Measurements from ENCODE around the gene SAMD9L. TPM values are rescaled to one million over a fixed set of nuclear protein-coding genes. Genes with fewer than 3 reads are reported as not detected.
A peak's percentile ranks its signal among the peaks of the same experiment; 100 is the strongest.

Gene SAMD9L
- total and polyA plus RNA-seq, 8 donors, result 1.7 to 30.9 (median 4.6) TPM

GRCh38 chr7:93185303-93186027 lies 37.3 kb upstream of the SAMD9L start:
- no peak for DNase-seq
- Histone ChIP-seq H3K9me3 (no peaks in the 10 kb centered on the region), H3K36me3 (no peaks in the 10 kb centered on the region), H3K27me3 (no peaks in the 10 kb centered on the region), H3K27ac (no peak overlapping the region), H3K4me1 (peaks cover 0 to 8% (median 2%) of the 10 kb centered on the region in 4 donors), H3K4me3 (no peak overlapping the region)
- TF ChIP-seq POLR2A (IDR thresholded peaks at IDR 0.05) (no peak), POLR2AphosphoS5 (IDR thresholded peaks at IDR 0.05) (no peak), EP300 (IDR thresholded peaks at IDR 0.05) (no peak), CTCF (IDR thresholded peaks at IDR 0.05) (no peak)
- intact Hi-C loops (cut with DNase I; ENCODE audit: low total_unique reads), result no loop called here
- 49 to 69% (median 57%) methylated on average over 1 of the region's 1 CpG for WGBS, 5 donors

GRCh38 chr7:93179173-93179572 lies 31.0 kb upstream of the SAMD9L start:
- intact Hi-C loops (cut with DNase I; ENCODE audit: low total_unique reads), result no loop called here
- TF ChIP-seq POLR2A (IDR thresholded peaks at IDR 0.05) (no peak), CTCF (IDR thresholded peaks at IDR 0.05) (no peak), EP300 (IDR thresholded peaks at IDR 0.05) (no peak), POLR2AphosphoS5 (IDR thresholded peaks at IDR 0.05) (no peak)
- H3K27ac ChIP-seq, result no peak overlapping the region
- H3K36me3 ChIP-seq, result no peaks in the 10 kb centered on the region
- no peaks in the 10 kb centered on the region for H3K4me1 ChIP-seq
- H3K27me3 ChIP-seq, result no peaks in the 10 kb centered on the region
- no peak overlapping the region for H3K4me3 ChIP-seq
- DNase-seq, result no peak
- no peaks in the 10 kb centered on the region for H3K9me3 ChIP-seq

- Histone ChIP-seq H3K4me1 (no peaks in the 10 kb centered on the region), H3K27ac (no peak overlapping the region), H3K9me3 (no peaks in the 10 kb centered on the region), H3K27me3 (no peaks in the 10 kb centered on the region), H3K4me3 (no peak overlapping the region), H3K36me3 (no peaks in the 10 kb centered on the region)
- TF ChIP-seq EP300 (IDR thresholded peaks at IDR 0.05), result no peak
- DNase-seq, result peak in 1 of 2 donors; percentile 28
- WGBS, 5 donors, result 9 to 21% (median 13%) methylated on average over 3 of the region's 3 CpGs
- intact Hi-C loops (cut with DNase I; ENCODE audit: low total_unique reads), result no loop called here
Observed at GRCh38 chr7:93178213-93178612, 30.0 kb upstream of the SAMD9L start.

- Histone ChIP-seq H3K27me3 (no peaks in the 10 kb centered on the region), H3K4me3 (no peak overlapping the region), H3K4me1 (no peaks in the 10 kb centered on the region), H3K27ac (no peak overlapping the region), H3K9me3 (peaks cover 0 to 4% (median 3%) of the 10 kb centered on the region in 4 donors), H3K36me3 (no peaks in the 10 kb centered on the region)
- WGBS, 5 donors, result 57 to 64% (median 57%) methylated on average over 2 of the region's 2 CpGs
- intact Hi-C loops (cut with DNase I; ENCODE audit: low total_unique reads), result no loop called here
- TF ChIP-seq EP300 (IDR thresholded peaks at IDR 0.05), result no peak
- TF ChIP-seq CTCF (IDR thresholded peaks at IDR 0.05), result no peak
- TF ChIP-seq POLR2A (IDR thresholded peaks at IDR 0.05), result no peak
- TF ChIP-seq POLR2AphosphoS5 (IDR thresholded peaks at IDR 0.05), result no peak
- DNase-seq, result no peak
Observed at GRCh38 chr7:93176992-93177580, 28.9 kb upstream of the SAMD9L start.

GRCh38 chr7:93175219-93175618 lies 27.0 kb upstream of the SAMD9L start:
- 91 to 97% (median 94%) methylated on average over 2 of the region's 2 CpGs for WGBS, 5 donors
- no peaks in the 10 kb centered on the region for H3K36me3 ChIP-seq
- H3K4me3 ChIP-seq, result no peak overlapping the region
- no peaks in the 10 kb centered on the region for H3K4me1 ChIP-seq
- H3K9me3 ChIP-seq, result peaks cover 0 to 23% (median 18%) of the 10 kb centered on the region in 4 donors
- no peak for TF ChIP-seq POLR2A (IDR thresholded peaks at IDR 0.05)
- no peak for TF ChIP-seq POLR2AphosphoS5 (IDR thresholded peaks at IDR 0.05)
- no peak for TF ChIP-seq CTCF (IDR thresholded peaks at IDR 0.05)
- TF ChIP-seq EP300 (IDR thresholded peaks at IDR 0.05), result no peak
- no peak for DNase-seq
- no peak overlapping the region for H3K27ac ChIP-seq
- intact Hi-C loops (cut with DNase I; ENCODE audit: low total_unique reads), result no loop called here
- H3K27me3 ChIP-seq, result no peaks in the 10 kb centered on the region
